ENCODE data around the gene ZDHHC13.

The ZDHHC13 gene

GRCh38 chr11:19116971-19117759, at the start of gene ZDHHC13:
ZDHHC13 (plus strand) TSS chr11:19117168; CDS start chr11:19117250, 82 bp downstream.
- DNase-seq, result peak; percentile 93

DNA sequence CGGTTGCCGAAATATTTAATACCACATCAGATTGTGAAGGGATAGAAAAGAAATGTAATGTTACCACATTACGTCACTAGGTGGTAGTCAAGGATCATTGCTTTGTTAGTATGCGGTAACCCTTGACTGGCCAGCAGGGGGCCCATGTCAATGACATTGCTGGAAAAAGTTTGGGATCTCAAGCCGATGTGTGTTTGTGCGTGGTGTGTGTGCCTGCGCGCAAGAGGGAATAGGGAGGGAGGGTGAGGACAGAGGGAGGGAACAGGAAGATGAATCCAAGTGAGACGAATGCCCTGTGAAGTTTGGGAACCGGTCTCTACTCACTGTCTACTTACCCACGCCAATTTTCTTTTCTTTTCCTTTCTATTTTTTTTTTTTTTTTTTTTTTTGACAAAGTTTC, 45.7 kb upstream of the ZDHHC13 start:
- peak; percentile 81 for DNase-seq

- no peak for DNase-seq
These were observed 44.5 kb upstream of the ZDHHC13 start for GRCh38 chr11:19072464-19072863.

GRCh38 chr11:19073454-19074415, 43.2 kb upstream of the ZDHHC13 start:
- DNase-seq, result no peak

DNA sequence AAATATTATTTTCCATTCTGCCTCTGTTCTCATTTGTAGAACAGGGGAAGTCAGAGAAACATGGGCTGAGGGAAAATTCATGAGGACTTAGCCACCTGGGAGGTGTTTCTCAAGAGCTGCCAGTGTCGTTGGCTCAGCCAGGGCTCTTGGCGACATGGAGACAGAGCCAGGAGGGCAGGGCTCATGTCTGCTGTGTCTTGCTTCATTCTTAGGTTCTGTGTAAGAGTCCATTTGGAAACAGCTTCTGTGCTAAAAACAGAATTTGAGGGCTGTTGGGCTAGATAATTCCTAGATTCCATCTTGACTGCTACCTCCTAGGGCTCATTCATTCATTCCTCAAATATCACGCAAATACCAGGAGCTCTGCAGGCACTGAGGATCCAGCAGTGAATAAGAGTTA, 41.3 kb upstream of the ZDHHC13 start:
- no peak for DNase-seq

- DNase-seq, result peak; percentile 68
These were observed 40.0 kb upstream of the ZDHHC13 start for GRCh38 chr11:19076744-19077589.

DNA sequence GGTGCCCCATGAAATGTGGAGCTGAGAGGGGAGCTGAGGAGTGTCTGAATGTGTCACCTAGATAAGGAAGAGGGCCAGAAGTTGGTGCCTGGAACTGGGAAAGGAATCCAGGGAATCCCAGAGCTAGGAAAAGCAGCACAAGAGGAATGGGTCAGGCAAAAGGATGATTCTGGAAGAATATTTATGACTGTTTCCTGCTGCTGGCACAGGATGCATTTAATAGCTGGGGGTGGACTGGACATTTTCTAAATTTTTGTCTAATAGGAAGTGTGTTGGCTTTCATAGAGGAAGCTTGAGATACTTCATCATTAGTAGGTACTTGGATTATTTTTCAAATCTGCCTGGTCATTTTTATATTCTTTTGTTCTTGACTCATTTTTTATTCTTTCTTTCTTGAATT, 39.0 kb upstream of the ZDHHC13 start:
- no peak for DNase-seq

DNA sequence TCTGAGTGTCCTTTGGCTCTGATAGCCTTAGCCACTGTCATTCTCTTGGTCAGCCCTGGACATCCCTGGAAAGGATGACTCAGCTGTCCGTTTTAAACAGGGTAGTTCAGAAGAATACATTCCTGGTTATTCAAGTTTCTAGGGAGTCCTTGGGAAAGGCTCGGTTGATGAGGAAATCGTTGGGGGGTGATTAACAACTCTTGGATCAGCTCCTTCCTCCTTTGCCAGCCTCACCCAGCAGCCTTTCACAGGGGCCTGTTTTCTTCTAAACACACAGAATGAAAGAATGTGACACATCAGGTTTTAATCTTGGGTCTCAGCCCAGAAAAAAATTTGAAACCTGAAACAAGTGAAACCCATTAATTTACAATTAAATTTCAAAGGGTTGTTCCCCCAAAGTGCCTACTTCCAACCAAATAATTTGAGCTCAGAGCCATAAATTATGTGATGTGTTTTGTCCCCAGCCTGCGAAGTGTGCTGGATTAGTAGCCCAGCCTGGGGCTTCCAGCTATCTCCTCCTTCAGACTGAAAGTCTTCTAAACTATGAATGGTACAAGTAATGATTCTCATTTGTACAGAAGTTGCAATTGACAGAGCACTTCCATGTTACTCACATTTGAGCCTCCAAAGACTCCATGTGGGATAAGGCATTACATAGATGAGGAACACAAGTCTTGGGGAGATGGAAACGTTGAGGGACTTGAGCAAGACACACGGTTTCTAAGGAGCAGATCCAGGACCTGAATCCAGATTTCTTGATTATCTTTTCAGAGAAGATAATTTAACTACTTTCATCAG, 37.1 kb upstream of the ZDHHC13 start:
- DNase-seq, result no peak

DNA sequence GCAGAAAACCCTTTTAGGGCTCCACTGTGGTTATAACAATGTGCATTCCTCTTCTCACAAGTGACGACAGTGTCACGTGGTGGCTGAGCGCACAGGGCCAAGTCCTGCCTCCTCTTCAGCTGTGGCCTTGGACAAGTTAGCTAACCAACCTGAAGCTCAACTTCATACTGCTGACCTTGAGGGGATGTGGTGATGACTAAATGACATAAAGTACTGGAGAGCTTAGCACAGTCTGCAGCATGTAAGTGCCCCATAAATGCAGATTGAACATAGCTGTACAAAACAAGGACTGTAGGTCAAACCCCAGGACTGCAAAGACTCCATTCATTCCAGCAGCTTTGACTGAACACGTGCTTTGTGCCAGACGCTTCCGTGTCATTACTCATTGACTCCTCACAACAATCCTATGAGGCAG, 36.4 kb upstream of the ZDHHC13 start:
- DNase-seq, result no peak

GRCh38 chr11:19083166-19083565, 33.8 kb upstream of the ZDHHC13 start:
- DNase-seq, result no peak

DNA sequence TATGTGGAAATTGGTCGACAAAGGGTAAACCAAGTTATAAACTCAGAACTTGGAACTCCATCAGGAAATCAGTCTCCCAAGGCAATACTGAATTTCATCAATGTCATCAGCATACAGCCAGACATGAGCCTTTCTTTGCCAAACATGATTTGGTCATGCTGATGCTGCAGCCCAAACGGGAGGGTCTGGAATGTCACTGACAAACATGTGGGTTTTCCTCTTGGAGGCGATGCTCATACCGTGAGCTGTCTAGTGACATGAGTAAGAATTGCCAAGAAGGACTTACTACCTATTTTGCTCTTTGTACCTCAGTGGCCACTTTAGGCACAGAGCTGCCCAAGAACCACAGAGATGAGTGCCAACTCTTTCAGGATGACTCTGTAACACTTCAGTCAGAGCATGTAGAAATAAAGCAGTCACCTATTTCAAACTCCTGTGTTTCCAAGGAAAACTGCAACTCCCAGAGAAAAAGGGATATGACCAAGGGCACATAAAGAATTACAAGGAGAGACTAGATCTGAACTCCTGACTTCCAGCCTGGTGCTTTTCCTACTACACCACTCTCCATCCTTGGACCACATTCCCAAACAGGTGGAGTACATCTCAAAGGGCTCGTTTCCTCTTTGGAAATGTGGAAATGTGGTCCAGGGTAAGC, 32.2 kb upstream of the ZDHHC13 start:
- DNase-seq, result no peak

GRCh38 chr11:19087658-19088057, 29.3 kb upstream of the ZDHHC13 start:
- no peak for DNase-seq

DNA sequence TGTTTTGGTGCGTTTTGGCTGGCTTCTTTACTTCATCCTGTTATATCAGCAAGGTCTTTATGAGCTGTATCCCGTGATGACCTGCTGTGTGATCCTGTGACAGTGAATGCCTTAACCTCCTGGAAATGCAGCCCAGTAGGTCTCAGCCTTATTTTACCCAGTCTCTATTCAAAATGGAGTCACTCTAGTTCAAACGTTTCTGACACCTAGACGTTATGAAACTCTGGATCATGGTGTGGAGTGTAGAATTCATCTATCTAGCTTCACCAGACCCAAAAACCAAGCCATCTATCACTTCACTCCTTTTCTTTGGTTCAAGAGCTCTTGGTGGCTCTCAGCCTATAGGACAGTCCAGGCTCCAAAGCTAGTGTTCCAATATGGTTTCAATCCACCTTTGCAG, 28.2 kb upstream of the ZDHHC13 start:
- no peak for DNase-seq

DNA sequence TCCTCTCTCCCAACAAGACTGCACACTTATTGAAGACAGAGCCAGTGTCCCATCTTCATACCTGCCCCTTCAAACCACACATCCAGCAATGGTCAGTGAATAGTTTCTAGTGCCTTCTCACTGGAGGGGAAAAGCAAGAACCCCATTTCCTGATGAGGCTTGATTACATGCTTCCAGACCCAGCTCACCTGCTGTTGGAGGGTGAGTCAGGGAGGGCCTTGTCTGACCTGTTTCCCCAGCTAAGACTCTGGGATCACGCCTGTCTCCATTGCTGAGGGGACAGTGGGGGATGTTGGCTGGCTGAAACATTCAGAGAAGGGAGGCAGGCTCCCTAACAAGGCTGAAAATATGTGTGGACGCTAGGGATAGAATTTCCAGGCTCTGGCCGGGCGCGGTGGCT, 27.5 kb upstream of the ZDHHC13 start:
- DNase-seq, result no peak

DNA sequence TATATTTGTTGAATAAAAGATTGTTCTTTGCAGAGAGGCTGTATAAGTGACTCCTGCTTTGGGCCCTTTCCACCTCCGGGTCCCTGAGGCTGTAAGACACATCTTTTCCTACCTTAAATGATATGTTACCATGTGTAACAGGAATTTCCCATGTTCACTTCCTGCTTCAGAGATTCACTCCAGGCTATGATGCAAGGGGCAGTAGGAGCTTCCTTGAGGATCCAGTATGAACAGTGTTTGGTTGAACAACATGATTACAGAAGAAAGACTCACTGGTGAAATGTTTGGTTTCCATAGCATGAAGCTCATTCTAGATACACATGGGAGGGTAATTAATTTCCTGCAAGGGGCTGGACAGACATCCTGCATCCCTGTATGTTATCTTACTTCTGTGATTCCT, 25.6 kb upstream of the ZDHHC13 start:
- DNase-seq, result no peak

GRCh38 chr11:19092342-19092741, 24.6 kb upstream of the ZDHHC13 start:
- no peak for DNase-seq

DNA sequence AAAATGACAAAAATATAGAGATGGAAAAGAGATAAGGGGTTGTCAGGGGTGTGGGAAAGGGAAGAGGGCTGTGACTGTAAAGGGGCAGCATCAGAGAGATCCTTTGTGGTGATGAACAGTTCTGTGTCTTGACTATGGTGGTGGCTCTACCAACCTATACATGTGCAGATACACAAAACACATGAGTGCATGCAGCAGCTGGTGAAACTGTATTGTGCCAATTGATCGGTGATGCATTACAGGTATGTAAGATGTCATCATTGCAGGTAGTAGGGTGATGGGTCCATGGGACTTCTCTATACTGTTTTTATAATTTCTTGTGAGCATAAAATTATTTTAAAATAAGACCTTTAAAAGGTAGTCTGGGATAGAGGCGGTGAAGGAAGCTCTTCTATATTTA, 24.1 kb upstream of the ZDHHC13 start:
- DNase-seq, result no peak

DNA sequence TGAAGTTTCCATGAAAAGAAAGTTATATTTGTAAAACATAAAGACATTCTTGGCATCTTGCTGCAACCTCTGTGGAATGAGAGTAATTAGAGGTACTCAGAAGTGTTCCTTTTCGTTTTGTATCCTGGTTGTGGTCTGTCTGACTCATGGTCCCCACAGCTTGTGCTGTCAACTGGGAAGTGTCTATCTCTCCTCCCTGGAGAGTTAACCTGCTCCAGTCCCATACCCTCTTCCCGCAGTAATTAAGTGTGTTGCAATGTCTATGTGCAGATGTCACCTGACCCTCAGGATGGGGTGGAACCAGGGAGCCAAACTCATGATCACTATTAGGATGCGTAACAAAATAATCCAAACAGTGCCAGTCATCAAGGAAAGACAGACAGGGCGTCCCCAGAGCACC, 23.0 kb upstream of the ZDHHC13 start:
- DNase-seq, result no peak

GRCh38 chr11:19094859-19095258, 22.1 kb upstream of the ZDHHC13 start:
- DNase-seq, result no peak

DNA sequence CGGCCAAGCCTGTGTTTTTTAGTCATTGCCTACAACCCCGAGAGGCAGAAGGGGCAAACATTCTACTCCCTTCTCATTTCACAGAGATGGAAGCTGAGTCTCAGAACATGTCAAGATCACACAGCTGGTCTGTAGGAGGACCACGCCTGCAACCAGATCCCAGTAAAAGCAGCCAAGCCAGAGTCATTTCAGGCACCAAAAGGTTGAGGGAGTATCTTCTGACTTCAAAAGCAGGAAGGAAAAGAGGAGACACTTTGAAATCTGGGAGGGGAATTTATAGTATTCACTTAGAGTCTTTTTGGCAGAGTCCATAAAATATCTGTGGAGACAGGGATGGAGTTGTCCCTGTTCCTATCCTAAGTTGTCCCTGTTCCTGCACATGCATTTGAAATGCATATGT, 17.9 kb upstream of the ZDHHC13 start:
- no peak for DNase-seq

DNA sequence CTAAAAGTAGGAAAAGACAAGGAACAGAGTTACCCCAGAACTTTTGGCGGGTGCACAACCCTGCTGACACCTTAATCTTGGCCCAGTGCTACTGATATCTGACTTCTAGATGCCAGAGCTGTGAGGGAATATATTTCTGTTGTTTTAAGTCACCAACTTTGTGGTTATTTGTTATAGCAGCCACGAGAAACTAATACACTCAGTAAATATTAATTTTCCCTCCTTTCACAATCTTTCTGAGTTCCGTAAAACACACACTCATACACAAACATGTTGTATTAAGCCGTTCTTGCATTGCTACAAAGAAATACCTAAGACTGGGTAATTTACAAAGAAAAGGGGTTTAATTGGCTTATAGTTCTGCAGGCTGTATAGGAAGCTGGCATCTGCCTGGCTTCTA, 16.1 kb upstream of the ZDHHC13 start:
- no peak for DNase-seq
